GM12891 (cell line): Measurements from ENCODE around the gene NAV2.

Experiments
- POLR2A ChIP-seq: IDR thresholded peaks from 2 replicates; pipeline ENCODE4 v1.6.1; 2011; ENCODE audit warnings: low read depth, low read length, control low read depth
- POLR2AphosphoS5 ChIP-seq: IDR thresholded peaks from 2 replicates; pipeline ENCODE4 v1.6.1; 2011; ENCODE audit warnings: low read depth, low read length, control low read depth
- SPI1 ChIP-seq: IDR thresholded peaks from 2 replicates; pipeline ENCODE4 v1.6.1; 2011; ENCODE audit warnings: low read depth, low read length, control low read depth

- TF ChIP-seq POLR2A, result no peak
- no peak for TF ChIP-seq SPI1
- TF ChIP-seq POLR2AphosphoS5, result no peak
Observed at GRCh38 chr11:19759389-19759788, 46.8 kb downstream of the NAV2 start.
